ENCODE results near the gene CGREF1.

CGREF1 gene

GRCh38 chr2:27074738-27075565 lies 44.0 kb downstream of the CGREF1 start:
- no peak for DNase-seq (ENCODE audit: low read depth in 2 of 3, low spot score in 2 of 3)

- no peak for DNase-seq (ENCODE audit: low read depth in 2 of 3, low spot score in 2 of 3)
Observed at GRCh38 chr2:27073782-27074181, 45.1 kb downstream of the CGREF1 start.

GRCh38 chr2:27072920-27073319 lies 46.0 kb downstream of the CGREF1 start:
- DNase-seq (ENCODE audit: low read depth in 2 of 3, low spot score in 2 of 3), result no peak

GRCh38 chr2:27071990-27072830 lies 46.7 kb downstream of the CGREF1 start:
- DNase-seq (ENCODE audit: low read depth in 2 of 3, low spot score in 2 of 3), result no peak

GRCh38 chr2:27071277-27071989 lies 47.5 kb downstream of the CGREF1 start, which contains the start of gene OST4:
OST4 (minus strand) TSS chr2:27071654.
- DNase-seq (ENCODE audit: low read depth in 2 of 3, low spot score in 2 of 3), result peak; percentile 69 to 91 (median 71)

- no peak for DNase-seq (ENCODE audit: low read depth in 2 of 3, low spot score in 2 of 3)
Observed at GRCh38 chr2:27070653-27071276, 48.2 kb downstream of the CGREF1 start.

GRCh38 chr2:27069961-27070618 lies 48.8 kb downstream of the CGREF1 start:
- no peak for DNase-seq (ENCODE audit: low read depth in 2 of 3, low spot score in 2 of 3)

GRCh38 chr2:27069436-27069835 lies 49.5 kb downstream of the CGREF1 start:
- DNase-seq (ENCODE audit: low read depth in 2 of 3, low spot score in 2 of 3), result no peak

- no peak for DNase-seq (ENCODE audit: low read depth in 2 of 3, low spot score in 2 of 3)
Observed at GRCh38 chr2:27067385-27067784, 51.5 kb downstream of the CGREF1 start.

GRCh38 chr2:27065128-27065527 lies 53.8 kb downstream of the CGREF1 start:
- no peak for DNase-seq (ENCODE audit: low read depth in 2 of 3, low spot score in 2 of 3)

GRCh38 chr2:27060323-27060722 lies 58.6 kb downstream of the CGREF1 start:
- DNase-seq (ENCODE audit: low read depth in 2 of 3, low spot score in 2 of 3), result no peak

GRCh38 chr2:27059141-27059820 lies 59.6 kb downstream of the CGREF1 start:
- DNase-seq (ENCODE audit: low read depth in 2 of 3, low spot score in 2 of 3), result no peak

GRCh38 chr2:27058210-27058609 lies 60.7 kb downstream of the CGREF1 start:
- DNase-seq (ENCODE audit: low read depth in 2 of 3, low spot score in 2 of 3), result no peak

GRCh38 chr2:27057184-27057583 lies 61.7 kb downstream of the CGREF1 start:
- DNase-seq (ENCODE audit: low read depth in 2 of 3, low spot score in 2 of 3), result no peak

- DNase-seq (ENCODE audit: low read depth in 2 of 3, low spot score in 2 of 3), result no peak
Observed at GRCh38 chr2:27054721-27055120, 64.2 kb downstream of the CGREF1 start.

GRCh38 chr2:27053776-27054175 lies 65.2 kb downstream of the CGREF1 start:
- DNase-seq (ENCODE audit: low read depth in 2 of 3, low spot score in 2 of 3), result no peak

- DNase-seq (ENCODE audit: low read depth in 2 of 3, low spot score in 2 of 3), result no peak
Observed at GRCh38 chr2:27053321-27053720, 65.6 kb downstream of the CGREF1 start.

GRCh38 chr2:27051902-27052645 lies 66.9 kb downstream of the CGREF1 start:
- peak in 2 of 3 experiments; percentile 18 to 27 for DNase-seq (ENCODE audit: low read depth in 2 of 3, low spot score in 2 of 3)

Measured in activated CD8-positive, alpha-beta memory T cell treated with anti-CD3 and anti-CD28 coated beads for 48 hours (primary cell).